H1 (cell line): ENCODE measurements around the gene TBC1D22A. TPM values are rescaled to one million over a fixed set of nuclear protein-coding genes. Genes with fewer than 3 reads are reported as not detected.

Source experiments
- CTCF ChIA-PET: fragments of 300-600 bp; sonication (Branson Sonifier 250); formaldehyde crosslinking; loops from one replicate; lab custom pipeline; 2021; ENCODE audit not compliant: partially characterized antibody; lab: Charles Lee
- POLR2A ChIA-PET: fragments of 300-600 bp; sonication (Branson Sonifier 250); formaldehyde crosslinking; loops from one replicate; lab custom pipeline; 2021; ENCODE audit warnings: inconsistent platforms; ENCODE audit not compliant: partially characterized antibody; lab: Charles Lee
- DNase-seq, 2 experiments: peaks; one replicate each; pipeline versions ENCODE4 v3.0.0 to v3.0.0-alpha.2; 2010 to 2022; ENCODE audit warnings: low spot score in 2 of 2, low read depth in 1 of 2, mixed read lengths in 1 of 2
- FAIRE-seq: peaks from 2 replicates; lab custom pipeline; 2011; peaks lifted over from hg19 to GRCh38; lab: Jason Lieb, UNC
- H2AFZ ChIP-seq: 2 replicates; pipeline ENCODE4 v1.8.1; 2012; ENCODE audit warnings: low read length, inconsistent platforms
- H2AK5ac ChIP-seq: 2 replicates; pipeline ENCODE4 v1.6.1; 2013; ENCODE audit warnings: low read depth, low read length
- H2BK120ac ChIP-seq: replicated peaks from 2 replicates; pipeline ENCODE3; 2013; ENCODE audit warnings: low read depth, low read length, inconsistent platforms
- H2BK12ac ChIP-seq: 2 replicates; pipeline ENCODE4 v1.6.1; 2013; ENCODE audit warnings: low read depth, low read length
- H2BK15ac ChIP-seq: 2 replicates; pipeline ENCODE4 v1.6.1; 2013; ENCODE audit warnings: low read length
- H2BK20ac ChIP-seq: 2 replicates; pipeline ENCODE4 v1.6.1; 2013; ENCODE audit warnings: low read length
- H2BK5ac ChIP-seq: 2 replicates; pipeline ENCODE4 v1.6.1; 2013; ENCODE audit warnings: low read depth, low read length
- H3K14ac ChIP-seq: 2 replicates; pipeline ENCODE4 v1.6.1; 2013; ENCODE audit warnings: inconsistent platforms; ENCODE audit not compliant: insufficient read length
- H3K18ac ChIP-seq: 2 replicates; pipeline ENCODE4 v1.6.1; 2013; ENCODE audit warnings: low read length; ENCODE audit errors: extremely low read depth
- H3K23ac ChIP-seq: 2 replicates; pipeline ENCODE4 v1.6.1; 2013; ENCODE audit warnings: inconsistent platforms; ENCODE audit not compliant: insufficient read length
- H3K23me2 ChIP-seq: 2 replicates; pipeline ENCODE4 v1.6.1; 2013; ENCODE audit warnings: low read depth, low read length
- H3K27ac ChIP-seq: 2 replicates; pipeline ENCODE4 v1.6.1; 2011; ENCODE audit warnings: low read depth, low read length, inconsistent platforms
- H3K27me3 ChIP-seq, 4 experiments: replicated peaks in 1 of 4; 1 replicate in 1 of 4; 2 replicates in 3 of 4; pipeline versions ENCODE4 v1.6.1 to v1.8.1; 2011 to 2013; ENCODE audit warnings: low read length in 3 of 4, mild to moderate bottlenecking in 3 of 4, inconsistent platforms in 2 of 4, mixed read lengths in 2 of 4, moderate library complexity in 1 of 4; ENCODE audit not compliant: control insufficient read depth in 3 of 4, insufficient read depth in 3 of 4; ENCODE audit errors: extremely low read depth in 1 of 4
- H3K36me3 ChIP-seq, 4 experiments: 2 replicates each; pipeline versions ENCODE4 v1.6.1 to v1.8.1; 2011 to 2013; ENCODE audit warnings: mild to moderate bottlenecking in 4 of 4, low read length in 3 of 4, moderate library complexity in 2 of 4, control low read depth in 1 of 4, inconsistent platforms in 1 of 4; ENCODE audit not compliant: insufficient read depth in 4 of 4, control insufficient read depth in 2 of 4
- H3K4ac ChIP-seq: replicated peaks from 2 replicates; pipeline ENCODE3; 2013; ENCODE audit warnings: low read length, low read depth, mixed read lengths, inconsistent platforms; ENCODE audit not compliant: insufficient read length
- H3K4me1 ChIP-seq, 4 experiments: replicated peaks in 1 of 4; 1 replicate in 1 of 4; 2 replicates in 3 of 4; pipeline versions ENCODE4 v1.6.1 to v1.8.1; 2011 to 2013; ENCODE audit warnings: low read length in 3 of 4, inconsistent platforms in 2 of 4, mixed read lengths in 1 of 4; ENCODE audit not compliant: insufficient read depth in 4 of 4, control insufficient read depth in 3 of 4
- H3K4me2 ChIP-seq, 2 experiments: 2 replicates each; pipeline versions ENCODE4 v1.6.1 to v1.8.1; 2011 to 2013; ENCODE audit warnings: low read depth in 2 of 2, low read length in 2 of 2, control low read depth in 1 of 2, inconsistent platforms in 1 of 2, mild to moderate bottlenecking in 1 of 2; ENCODE audit not compliant: insufficient read depth in 1 of 2
- H3K4me3 ChIP-seq, 4 experiments: fragments of 200-600, 300-600 bp in 1 of 4; sonication (generic), shearing (Covaris generic), sonication (Bioruptor Twin) in 1 of 4; 2 replicates each; pipeline versions ENCODE4 v1.5.1 to v1.8.1; 2011 to 2016; ENCODE audit warnings: low read length in 4 of 4, low read depth in 3 of 4, control low read depth in 2 of 4, inconsistent platforms in 2 of 4, mild to moderate bottlenecking in 2 of 4, mixed read lengths in 1 of 4, moderate library complexity in 1 of 4; ENCODE audit not compliant: insufficient read depth in 2 of 4; ENCODE audit errors: extremely low read depth in 1 of 4
- H3K56ac ChIP-seq: replicated peaks from 2 replicates; pipeline ENCODE3; 2013; ENCODE audit warnings: low read depth, mild to moderate bottlenecking, mixed read lengths, low read length, inconsistent platforms; ENCODE audit not compliant: insufficient read length
- H3K79me1 ChIP-seq: 2 replicates; pipeline ENCODE4 v1.6.1; 2013; ENCODE audit warnings: low read depth, low read length, control low read depth
- H3K79me2 ChIP-seq, 2 experiments: 2 replicates each; pipeline versions ENCODE4 v1.6.1 to v1.8.1; 2012 to 2013; ENCODE audit warnings: low read length in 2 of 2, mild to moderate bottlenecking in 2 of 2, inconsistent platforms in 1 of 2; ENCODE audit not compliant: insufficient read depth in 2 of 2, control insufficient read depth in 1 of 2
- H3K9ac ChIP-seq, 4 experiments: replicated peaks in 1 of 4; 1 replicate in 1 of 4; 2 replicates in 3 of 4; pipeline versions ENCODE4 v1.6.1 to v1.8.1; 2011 to 2013; ENCODE audit warnings: low read depth in 3 of 4, low read length in 3 of 4, control low read depth in 2 of 4, mild to moderate bottlenecking in 2 of 4, moderate library complexity in 2 of 4, inconsistent platforms in 1 of 4; ENCODE audit errors: extremely low read depth in 1 of 4
- H3K9me3 ChIP-seq, 2 experiments: 2 replicates each; pipeline versions ENCODE4 v1.6.1 to v1.8.1; 2012 to 2013; ENCODE audit warnings: mild to moderate bottlenecking in 2 of 2, moderate library complexity in 2 of 2, control low read depth in 1 of 2, inconsistent platforms in 1 of 2, low read depth in 1 of 2, low read length in 1 of 2, mixed read lengths in 1 of 2; ENCODE audit not compliant: insufficient read depth in 2 of 2
- H4K20me1 ChIP-seq, 2 experiments: replicated peaks in 1 of 2; 2 replicates each; pipeline versions ENCODE3 to v1.8.1; 2011 to 2013; ENCODE audit warnings: inconsistent platforms in 2 of 2, low read length in 2 of 2, mild to moderate bottlenecking in 1 of 2; ENCODE audit not compliant: insufficient read depth in 2 of 2, control insufficient read depth in 1 of 2
- H4K5ac ChIP-seq: 2 replicates; pipeline ENCODE4 v1.6.1; 2013; ENCODE audit warnings: low read length, low read depth, mixed read lengths, inconsistent platforms; ENCODE audit not compliant: insufficient read length
- H4K8ac ChIP-seq: 2 replicates; pipeline ENCODE4 v1.8.0; 2013; ENCODE audit warnings: mild to moderate bottlenecking, moderate library complexity, low read length, inconsistent platforms; ENCODE audit not compliant: insufficient read depth; ENCODE audit errors: extremely low read depth
- H4K91ac ChIP-seq: replicated peaks from 2 replicates; pipeline ENCODE3; 2013; ENCODE audit warnings: low read length, mixed read lengths, inconsistent platforms; ENCODE audit not compliant: insufficient read length
- BACH1 ChIP-seq: IDR thresholded peaks from 2 replicates; pipeline ENCODE4 v1.6.1; 2012; ENCODE audit warnings: low read length, improper control_type of control experiment
- CHD1 ChIP-seq: IDR thresholded peaks from 2 replicates; pipeline ENCODE4 v1.6.1; 2012; ENCODE audit warnings: low read depth, low read length, improper control_type of control experiment
- CREB1 ChIP-seq: IDR thresholded peaks from 2 replicates; pipeline ENCODE4 v1.6.1; 2012; ENCODE audit warnings: inconsistent platforms
- GTF2F1 ChIP-seq: IDR thresholded peaks from 2 replicates; pipeline ENCODE4 v1.6.1; 2012; ENCODE audit warnings: low read depth, low read length, improper control_type of control experiment, borderline replicate concordance
- KDM5A ChIP-seq: fragments of 200-600 bp; IDR thresholded peaks from 2 replicates; pipeline ENCODE4 v1.7.1; 2012; ENCODE audit warnings: mild to moderate bottlenecking, low read length, inconsistent platforms, mixed read lengths
- NRF1 ChIP-seq: IDR thresholded peaks from 2 replicates; pipeline ENCODE4 v1.6.1; 2011; ENCODE audit warnings: mild to moderate bottlenecking, low read depth, low read length, improper control_type of control experiment
- RAD21 ChIP-seq, 2 experiments: IDR thresholded peaks in 1 of 2; conservative IDR thresholded peaks in 1 of 2; 2 replicates each; pipeline ENCODE4 v1.6.1; 2011; ENCODE audit warnings: low read depth in 2 of 2, low read length in 2 of 2, improper control_type of control experiment in 1 of 2, inconsistent platforms in 1 of 2, mild to moderate bottlenecking in 1 of 2, moderate library complexity in 1 of 2
- RBBP5 ChIP-seq: IDR thresholded peaks from 2 replicates; pipeline ENCODE4 v1.7.1; 2012; ENCODE audit warnings: low read depth, mild to moderate bottlenecking, inconsistent platforms, low read length, moderate library complexity, borderline replicate concordance
- RFX5 ChIP-seq: IDR thresholded peaks from 2 replicates; pipeline ENCODE4 v1.6.1; 2011; ENCODE audit warnings: low read depth, low read length, improper control_type of control experiment, borderline replicate concordance
- RNF2 ChIP-seq: fragments of 200-900, 300-1000 bp; sonication (generic); IDR thresholded peaks from 2 replicates; pipeline ENCODE4 v1.7.1; 2016; ENCODE audit warnings: borderline replicate concordance, low read depth, mild to moderate bottlenecking, antibody characterized with exemption, low read length; ENCODE audit not compliant: poor library complexity, severe bottlenecking; ENCODE audit errors: missing control alignments
- SIN3A ChIP-seq, 2 experiments: IDR thresholded peaks in 1 of 2; conservative IDR thresholded peaks in 1 of 2; 2 replicates each; pipeline ENCODE4 v1.6.1; 2011 to 2012; ENCODE audit warnings: low read length in 2 of 2, improper control_type of control experiment in 1 of 2, low read depth in 1 of 2, mild to moderate bottlenecking in 1 of 2
- SP2 ChIP-seq: IDR thresholded peaks from 2 replicates; pipeline ENCODE4 v1.6.1; 2012; ENCODE audit warnings: mild to moderate bottlenecking, low read length, inconsistent platforms
- TAF7 ChIP-seq: optimal IDR thresholded peaks from 2 replicates; pipeline ENCODE3; 2011; ENCODE audit warnings: low read depth, mild to moderate bottlenecking, inconsistent platforms, low read length, moderate library complexity, borderline replicate concordance
- TEAD4 ChIP-seq: IDR thresholded peaks from 2 replicates; pipeline ENCODE4 v1.6.1; 2012; ENCODE audit warnings: low read depth, low read length, inconsistent platforms, mixed read lengths
- WGBS, 2 experiments: shearing (Covaris generic) in 1 of 2; methylation state at CpG; one replicate each; pipeline versions ENCODE4 v1.1.6 to v1.1.7; 2013 to 2015; ENCODE audit warnings: low lambda C conversion rate in 2 of 2, mixed read lengths in 2 of 2, inconsistent platforms in 1 of 2, low coverage in 1 of 2, missing lambda C conversion rate in 1 of 2; ENCODE audit not compliant: insufficient replicate concordance in 2 of 2, insufficient coverage in 1 of 2, insufficient read length in 1 of 2; ENCODE audit errors: extremely low coverage in 1 of 2, missing lambda C conversion rate in 1 of 2; 5-methylcytosine and 5-hydroxymethylcytosine counted together
- polyA plus RNA-seq, 7 experiments: library from polyadenylated mRNA; depleted of rRNA in 3 of 7; stranded (reverse) in 5 of 7; unstranded in 2 of 7; fragments of >200 nt in 5 of 7; fragments of 200-250 nt in 2 of 7; gene quantifications; 1 replicate in 5 of 7; 2 replicates in 1 of 7; 4 replicates in 1 of 7; pipeline versions ENCODE4 v1.2.1 to v1.2.3, GENCODE V29; 2011 to 2013; ENCODE audit warnings: missing spikeins in 2 of 7, mixed read lengths in 2 of 7
- total RNA-seq: library from RNA; stranded (reverse); fragmentation: NEBNext Ultra II Directional; extraction: Animal tissue kit (Norgen Biotek cat#: 25700); gene quantifications from 2 replicates; pipeline ENCODE4 v1.2.1, GENCODE V29; 2021

The TBC1D22A gene
- total and polyA plus RNA-seq, 2 of the 8 experiments (the other 6 are each of a cell fraction or from before 2014, with no cell fraction given) = 11.9 to 18.4 TPM

DNA sequence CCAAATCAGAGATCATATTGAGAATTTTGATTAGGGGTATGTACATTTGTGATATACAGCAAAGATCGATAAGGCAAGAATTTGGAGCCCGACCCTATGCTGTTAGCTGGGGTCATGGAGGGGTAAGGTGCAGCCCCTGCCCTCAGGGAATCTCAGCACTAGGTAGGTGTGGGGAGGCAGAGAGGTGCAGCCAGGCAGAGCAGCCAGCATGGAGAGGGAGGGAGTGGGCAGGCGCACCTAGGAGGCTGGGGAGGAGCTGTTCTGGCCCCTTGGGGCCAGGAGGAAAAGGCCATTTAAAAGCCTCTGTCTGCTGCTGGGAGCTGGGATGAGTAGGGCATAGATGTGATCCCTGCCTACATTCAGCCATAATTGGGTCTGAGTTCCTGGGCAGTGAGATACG, 293.0 kb downstream of the TBC1D22A start:
- Histone ChIP-seq H3K27ac (no peak overlapping the region), H2AFZ (no peak overlapping the region), H3K23me2 (no peaks in the 10 kb centered on the region), H2BK12ac (no peak overlapping the region), H2AK5ac (no peak overlapping the region), H3K4me3 (no peak overlapping the region), H3K4me1 (peaks cover 0 to 5% (median 3%) of the 10 kb centered on the region in 4 experiments; a peak in 4 of 7 replicates), H3K79me2 (no peaks in the 10 kb centered on the region), H3K27me3 (no peaks in the 10 kb centered on the region), H3K4ac (no peak overlapping the region), H3K18ac (no peak overlapping the region; the same call in 1 of the 2 replicates), H3K14ac (no peak overlapping the region), H3K4me2 (no peak overlapping the region), H2BK20ac (no peak overlapping the region), H3K23ac (no peak overlapping the region), H2BK15ac (no peak overlapping the region), H3K36me3 (no peaks in the 10 kb centered on the region; a peak in 1 of 8 replicates), H2BK120ac (no peak overlapping the region), H2BK5ac (no peak overlapping the region), H4K5ac (no peak overlapping the region), H4K20me1 (peaks cover 0 to 2% of the 10 kb centered on the region in 2 experiments), H4K8ac (no peak overlapping the region), H4K91ac (no peak overlapping the region), H3K9ac (no peak overlapping the region), H3K9me3 (no peaks in the 10 kb centered on the region), H3K79me1 (no peaks in the 10 kb centered on the region), H3K56ac (no peak overlapping the region)
- FAIRE-seq = no peak
- WGBS, 2 experiments = 93% methylated on average over 4 of the region's 4 CpGs; no CpG with 5 or more reads in 1 of the 2 experiments
- POLR2A ChIA-PET = no interaction called here
- CTCF ChIA-PET = interaction anchor here (1.6 kb wide), 1 partner anchor 47 kb away, joined by 3 read pairs; no protein-coding TSS in a partner anchor
- DNase-seq = no peak
- TF ChIP-seq NRF1 (no peak), SIN3A (conservative IDR thresholded peaks at IDR 0.05 in 1 of 2, IDR thresholded peaks at IDR 0.05 in 1 of 2; ENCODE audit: low read depth in 1 of 2, low read length in 2 of 2) (no peak), KDM5A (no peak), RFX5 (no peak), RNF2 (no peak), BACH1 (no peak), TAF7 (no peak), GTF2F1 (no peak), CREB1 (no peak), SP2 (no peak), TEAD4 (no peak), CHD1 (no peak), RBBP5 (no peak), RAD21 (IDR thresholded peaks at IDR 0.05 in 1 of 2, conservative IDR thresholded peaks at IDR 0.05 in 1 of 2; ENCODE audit: low read depth in 2 of 2, low read length in 2 of 2) (no peak)
